ENCODE data around the gene ZKSCAN1.
A peak's percentile ranks its signal among the peaks of the same experiment; 100 is the strongest.

Gene ZKSCAN1

GRCh38 chr7:100080907-100081534 lies 65.6 kb downstream of the ZKSCAN1 start:
- DNase-seq (ENCODE audit: low read depth), result no peak

DNA sequence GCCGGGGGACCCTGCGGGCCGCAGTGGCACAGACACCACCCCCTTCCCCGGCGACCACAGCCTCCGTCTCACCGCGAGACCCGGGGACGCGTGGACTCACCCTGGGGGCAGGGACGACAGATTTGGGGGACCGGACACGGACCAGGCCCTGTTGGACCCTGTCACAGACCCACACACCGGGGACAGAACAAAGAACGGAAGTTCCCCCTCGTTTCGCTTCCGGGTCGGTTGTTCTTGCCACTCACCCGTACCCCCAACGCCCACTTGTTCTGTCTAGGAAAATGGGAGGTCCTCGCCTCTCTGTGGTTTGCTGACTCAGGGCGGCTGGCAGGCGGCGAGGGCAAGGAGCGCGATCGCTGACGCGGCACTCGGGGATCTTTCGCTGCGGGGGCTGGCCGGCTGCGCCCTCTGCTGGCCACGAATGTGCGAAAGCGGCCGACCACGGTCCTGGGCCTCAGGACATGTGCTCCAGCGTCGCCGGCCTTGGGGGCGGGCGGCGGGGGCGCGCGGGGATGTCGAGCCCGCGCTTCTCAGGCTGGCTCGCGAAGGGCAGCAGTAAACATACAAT lies 66.2 kb downstream of the ZKSCAN1 start, which contains the start of gene ZNF3:
Gene ZNF3 (minus strand): TSS at position 189 of the 568 bp plus-strand sequence. CDS start 4,366 bp downstream, outside the sequence.
- DNase-seq (ENCODE audit: low read depth), result peak; percentile 95

- DNase-seq (ENCODE audit: low read depth), result no peak
These were observed 67.6 kb downstream of the ZKSCAN1 start for GRCh38 chr7:100082978-100083377.

- DNase-seq (ENCODE audit: low read depth), result no peak
These were observed 70.1 kb downstream of the ZKSCAN1 start for GRCh38 chr7:100085515-100085914.

DNA sequence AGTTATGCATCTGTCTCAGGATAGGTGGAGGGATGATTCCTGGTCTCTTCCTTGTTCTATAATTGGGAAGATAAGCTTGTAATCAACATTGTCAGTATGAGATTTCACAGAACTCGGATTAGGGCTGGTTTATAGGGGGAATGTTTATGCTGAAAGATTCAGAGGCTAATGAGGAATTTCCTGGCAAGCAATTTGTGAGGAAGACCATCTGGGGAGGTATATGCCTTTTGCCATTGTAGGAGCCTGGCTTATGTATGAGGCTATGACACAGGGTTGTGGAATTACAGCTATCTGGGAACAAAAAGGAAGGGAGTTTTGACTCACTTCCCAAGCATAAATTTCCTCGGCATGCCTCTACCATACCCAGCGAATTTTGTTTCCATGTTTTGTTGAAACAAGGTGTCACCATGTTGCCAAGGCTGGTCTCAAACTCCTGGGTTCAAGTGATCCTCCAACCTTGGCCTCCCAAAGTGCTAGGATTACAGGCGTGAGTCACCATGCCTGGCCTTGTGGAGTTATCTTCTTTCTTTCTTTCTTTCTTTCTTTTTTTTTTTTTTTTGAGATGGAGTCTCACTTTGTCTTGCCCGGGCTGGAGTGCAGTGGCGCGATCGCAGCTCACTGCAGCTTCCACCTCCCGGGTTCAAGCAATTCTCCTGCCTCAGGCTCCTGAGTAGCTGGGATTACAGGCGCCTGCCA lies 71.8 kb downstream of the ZKSCAN1 start:
- no peak for DNase-seq (ENCODE audit: low read depth)

DNA sequence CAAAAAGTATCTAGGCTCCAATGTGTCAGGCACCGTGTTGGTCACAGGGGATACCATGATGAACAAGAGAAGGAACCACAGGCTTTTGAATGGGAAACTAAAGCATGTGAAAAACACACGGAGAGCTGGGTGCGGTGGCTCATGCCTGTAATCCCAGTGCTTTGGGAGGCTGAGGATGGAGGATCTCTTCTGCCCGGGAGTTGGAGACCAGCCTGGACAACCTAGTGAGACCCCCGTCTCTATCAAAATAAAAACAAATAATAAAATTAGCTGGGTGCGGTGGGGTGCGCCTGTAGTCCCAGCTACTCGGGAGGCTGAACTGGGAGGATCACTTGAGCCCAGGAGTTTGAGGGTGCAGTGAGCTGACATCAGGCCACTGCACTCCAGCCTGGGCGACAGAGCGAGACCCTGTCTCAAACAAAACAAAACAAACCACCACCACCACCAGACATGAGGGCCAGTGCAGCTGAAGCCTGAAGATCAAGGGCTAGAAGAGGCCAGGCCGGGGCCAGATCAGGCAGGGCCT lies 72.8 kb downstream of the ZKSCAN1 start:
- no peak for DNase-seq (ENCODE audit: low read depth)

GRCh38 chr7:100088621-100089457 lies 73.4 kb downstream of the ZKSCAN1 start, which contains the start of gene COPS6:
Gene COPS6 (plus strand): TSS chr7:100088969. CDS start chr7:100088991, 22 bp downstream.
- peak; percentile 80 for DNase-seq (ENCODE audit: low read depth)

DNA sequence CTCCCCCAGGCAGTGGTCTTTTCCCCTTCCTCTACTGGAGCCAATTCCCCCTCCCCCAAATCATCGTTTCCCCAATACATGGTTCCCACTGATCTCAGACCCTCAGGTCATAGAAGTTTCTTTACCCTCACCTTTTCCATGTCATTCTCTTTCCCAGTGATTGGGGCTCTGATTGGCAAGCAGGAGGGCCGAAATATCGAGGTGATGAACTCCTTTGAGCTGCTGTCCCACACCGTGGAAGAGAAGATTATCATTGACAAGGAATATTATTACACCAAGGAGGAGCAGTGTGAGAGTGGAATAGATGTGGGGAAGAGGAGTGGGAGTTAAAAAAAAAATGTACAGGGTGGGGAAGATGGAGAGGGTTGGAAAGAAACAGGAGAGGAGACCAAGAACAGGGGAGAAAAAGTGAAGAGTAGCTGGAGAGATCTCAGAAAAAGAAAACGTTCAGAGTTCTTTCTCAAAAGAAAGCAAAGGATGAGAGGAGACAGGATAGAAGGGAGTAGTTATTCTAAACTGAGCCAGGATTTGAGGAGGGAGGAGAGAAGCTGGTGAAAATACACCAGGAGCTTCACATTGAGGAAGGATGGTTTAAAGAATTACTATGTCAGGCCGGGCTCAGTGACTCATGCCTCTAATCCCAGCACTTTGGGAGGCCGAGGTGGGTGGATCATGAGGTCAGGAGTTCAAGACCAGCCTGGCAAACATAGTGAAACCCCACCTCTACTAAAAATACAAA lies 74.2 kb downstream of the ZKSCAN1 start:
- no peak for DNase-seq (ENCODE audit: low read depth)

DNA sequence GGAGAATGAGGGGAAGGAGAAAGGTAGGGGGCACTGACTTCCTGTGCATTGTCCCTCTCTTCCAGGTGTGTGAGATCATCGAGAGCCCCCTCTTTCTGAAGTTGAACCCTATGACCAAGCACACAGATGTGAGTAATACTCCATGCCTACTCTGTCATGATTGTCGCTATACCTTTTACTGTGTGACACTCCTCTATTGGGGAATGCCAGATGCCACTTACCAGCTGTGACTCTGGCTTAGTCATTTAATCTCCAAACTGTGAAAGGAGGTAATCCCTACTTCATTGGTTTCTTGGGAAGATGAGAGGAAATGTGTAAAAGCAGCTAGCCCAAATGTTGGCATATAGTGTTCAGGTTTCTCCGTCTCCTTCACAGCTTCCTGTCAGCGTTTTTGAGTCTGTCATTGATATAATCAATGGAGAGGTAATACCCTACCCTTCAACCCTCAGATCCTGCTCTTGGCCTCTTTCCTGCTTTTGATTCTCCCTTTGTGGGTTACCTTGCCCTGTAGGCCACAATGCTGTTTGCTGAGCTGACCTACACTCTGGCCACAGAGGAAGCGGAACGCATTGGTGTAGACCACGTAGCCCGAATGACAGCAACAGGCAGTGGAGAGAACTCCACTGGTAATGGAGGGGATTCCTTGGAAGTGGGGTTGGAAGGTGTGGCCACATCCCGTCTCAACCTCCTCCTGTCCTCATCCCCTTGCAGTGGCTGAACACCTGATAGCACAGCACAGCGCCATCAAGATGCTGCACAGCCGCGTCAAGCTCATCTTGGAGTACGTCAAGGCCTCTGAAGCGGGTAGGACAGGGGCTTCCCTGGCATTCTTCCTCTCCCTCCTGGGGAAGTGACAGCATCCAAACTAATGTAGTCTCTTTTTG lies 75.4 kb downstream of the ZKSCAN1 start:
- DNase-seq (ENCODE audit: low read depth), result no peak
